K562 (cell line): ENCODE measurements around the gene POLR1A.

ENCODE experiments used
- CHCHD3 ChIP-seq: fragments of 250-450 bp; sonication (Bioruptor Pico); IDR thresholded peaks from 2 replicates; pipeline ENCODE4 v2.1.2; 2022; ENCODE audit warnings: mild to moderate bottlenecking
- MAFK ChIP-seq: IDR thresholded peaks from 2 replicates; pipeline ENCODE4 v1.6.1; 2011; ENCODE audit warnings: low read length, improper control_type of control experiment
- PBX2 ChIP-seq, 2 experiments: IDR thresholded peaks in 1 of 2; conservative IDR thresholded peaks in 1 of 2; 2 replicates each; pipeline ENCODE4 v1.6.1; 2016; ENCODE audit warnings: low read depth in 2 of 2, mild to moderate bottlenecking in 1 of 2, missing compliant biosample characterization in 1 of 2, missing genetic modification characterization in 1 of 2, moderate library complexity in 1 of 2
- POLR2AphosphoS2 ChIP-seq: IDR thresholded peaks from 2 replicates; pipeline ENCODE4 v1.6.1; 2012; ENCODE audit warnings: low read length, improper control_type of control experiment
- SMAD4 ChIP-seq: fragments of 250-450 bp; sonication (Bioruptor Pico); conservative IDR thresholded peaks from 2 replicates; pipeline ENCODE4 v1.8.0; 2021; ENCODE audit warnings: inconsistent platforms, mild to moderate bottlenecking, moderate library complexity
- TAF1 ChIP-seq: IDR thresholded peaks from 2 replicates; pipeline ENCODE4 v1.6.1; 2011; ENCODE audit warnings: mild to moderate bottlenecking, low read length, moderate library complexity; ENCODE audit not compliant: insufficient read depth, control insufficient read depth, severe bottlenecking; ENCODE audit errors: extremely low read depth
- TCF7 ChIP-seq: sonication (generic); IDR thresholded peaks from 2 replicates; pipeline ENCODE4 v1.6.1; 2016; ENCODE audit warnings: antibody characterized with exemption, borderline replicate concordance

- TF ChIP-seq CHCHD3, result no peak
- TF ChIP-seq POLR2AphosphoS2, result no peak
- TF ChIP-seq TCF7, result no peak
- TF ChIP-seq SMAD4 (CRISPR knock-in tag), result no peak
- TF ChIP-seq TAF1, result no peak
- TF ChIP-seq PBX2 (CRISPR knock-in tag; IDR thresholded peaks at IDR 0.05; ENCODE audit: low read depth), result no peak
- TF ChIP-seq PBX2 (tag; conservative IDR thresholded peaks at IDR 0.05; ENCODE audit: low read depth), result no peak
- TF ChIP-seq MAFK, result no peak
These were observed 30.5 kb upstream of the POLR1A start for GRCh38 chr2:86136141-86136540.
